HG03439 (cell line): Measurements from ENCODE around the gene RRM2.
A peak's percentile ranks its signal among the peaks of the same experiment; 100 is the strongest.

Source experiments
- ATAC-seq: cut with Tn5 transposase; IDR thresholded peaks from one replicate; pipeline ENCODE4 v1.9.1; 2021; ENCODE audit warnings: mild to moderate bottlenecking, moderate library complexity; ENCODE audit not compliant: unreplicated experiment

The RRM2 gene

DNA sequence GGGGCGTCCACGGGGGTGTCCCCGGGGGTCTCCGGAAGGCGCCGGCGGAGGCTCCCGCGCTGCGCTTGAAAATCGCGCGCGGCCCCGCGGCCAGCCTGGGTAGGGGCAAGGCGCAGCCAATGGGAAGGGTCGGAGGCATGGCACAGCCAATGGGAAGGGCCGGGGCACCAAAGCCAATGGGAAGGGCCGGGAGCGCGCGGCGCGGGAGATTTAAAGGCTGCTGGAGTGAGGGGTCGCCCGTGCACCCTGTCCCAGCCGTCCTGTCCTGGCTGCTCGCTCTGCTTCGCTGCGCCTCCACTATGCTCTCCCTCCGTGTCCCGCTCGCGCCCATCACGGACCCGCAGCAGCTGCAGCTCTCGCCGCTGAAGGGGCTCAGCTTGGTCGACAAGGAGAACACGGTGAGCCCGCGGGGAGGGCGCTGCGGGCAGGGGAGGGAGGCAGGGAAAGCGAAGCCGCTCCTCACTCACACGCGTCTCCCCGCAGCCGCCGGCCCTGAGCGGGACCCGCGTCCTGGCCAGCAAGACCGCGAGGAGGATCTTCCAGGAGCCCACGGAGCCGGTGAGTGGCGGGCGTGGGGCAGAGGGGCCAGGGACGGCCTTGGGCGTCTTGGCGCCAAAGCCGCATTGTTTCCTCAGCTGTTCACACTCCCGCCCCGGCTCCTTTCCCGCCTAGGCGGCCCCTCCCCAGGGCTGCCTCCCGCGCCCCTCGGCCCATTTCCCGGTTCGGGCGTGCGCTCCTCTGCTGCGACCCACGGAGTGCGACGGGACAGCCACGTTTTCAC, at the start of gene RRM2:
Gene RRM2, plus strand, starts transcription at position 240 of the 781 bp plus-strand sequence. Its CDS starts 60 bp downstream, at position 300.
- peak; percentile 60 for ATAC-seq

- no peak for ATAC-seq
Measured at GRCh38 chr2:10073706-10074105, 48.8 kb upstream of the RRM2 start.

- no peak for ATAC-seq
Measured at GRCh38 chr2:10075101-10075500, 47.4 kb upstream of the RRM2 start.

- no peak for ATAC-seq
Measured at GRCh38 chr2:10075571-10076209, 46.8 kb upstream of the RRM2 start.

DNA sequence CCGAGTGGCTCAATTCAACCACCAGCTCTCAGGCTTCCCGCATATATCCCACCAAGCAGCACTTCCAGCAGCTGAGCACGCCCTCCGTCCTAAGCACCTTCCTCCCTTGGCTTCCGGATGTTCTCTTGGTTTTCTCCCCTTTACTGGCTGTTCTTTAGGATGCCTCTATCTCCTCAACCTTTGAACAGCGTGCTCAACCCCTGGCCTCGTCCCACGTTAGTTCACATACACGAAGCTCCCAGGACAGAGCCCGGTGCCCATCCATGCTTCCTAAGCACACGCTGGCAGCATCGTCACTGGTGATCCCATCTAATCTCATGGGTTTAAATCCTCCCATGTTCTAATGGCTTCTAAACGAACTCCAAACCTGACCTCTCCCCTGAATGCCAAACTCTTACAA, 46.0 kb upstream of the RRM2 start:
- ATAC-seq: no peak

DNA sequence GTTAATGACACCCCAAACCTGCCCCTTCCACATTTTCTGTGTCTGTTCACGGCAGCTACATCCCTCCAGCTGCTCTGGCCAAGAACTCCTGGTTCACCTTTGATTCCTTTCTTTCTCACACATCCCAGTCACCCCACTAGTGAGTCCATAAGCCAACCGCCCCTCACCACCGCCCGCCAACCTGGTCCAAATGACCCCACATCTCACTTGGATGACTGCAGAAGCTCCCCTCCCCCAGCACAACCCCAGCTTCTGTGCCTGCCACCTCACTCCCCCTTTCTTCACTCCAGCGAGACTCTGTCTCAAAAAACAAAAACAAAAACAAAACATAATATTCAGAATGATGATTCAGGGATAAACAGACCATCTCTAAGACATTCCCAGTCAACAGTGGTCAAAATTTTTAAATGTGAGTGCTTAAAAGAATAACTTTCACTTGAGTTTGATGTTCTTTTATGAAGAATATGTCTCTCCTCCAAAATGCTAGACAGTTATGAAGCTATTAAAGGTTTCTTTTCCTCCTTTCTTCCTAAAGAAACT, 45.5 kb upstream of the RRM2 start:
- no peak for ATAC-seq

DNA sequence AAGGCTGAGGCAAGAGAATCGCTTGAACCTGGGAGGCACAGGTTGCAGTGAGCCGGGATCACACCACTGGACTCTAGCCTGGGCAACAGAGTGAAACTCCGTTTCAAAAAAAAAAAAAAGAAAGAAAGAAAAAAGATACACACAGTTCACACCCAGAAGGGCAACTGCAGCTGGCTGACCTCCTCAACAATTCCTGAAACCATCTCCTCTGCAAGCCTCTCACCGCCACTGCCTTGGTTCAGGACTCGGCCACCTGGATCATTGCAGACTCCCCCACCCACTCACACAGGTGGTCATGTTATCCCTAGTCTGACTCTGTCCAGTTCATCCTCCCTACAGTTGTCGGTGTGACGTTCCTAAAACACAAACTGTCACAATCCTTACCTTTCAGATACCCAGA, 44.5 kb upstream of the RRM2 start:
- no peak for ATAC-seq

DNA sequence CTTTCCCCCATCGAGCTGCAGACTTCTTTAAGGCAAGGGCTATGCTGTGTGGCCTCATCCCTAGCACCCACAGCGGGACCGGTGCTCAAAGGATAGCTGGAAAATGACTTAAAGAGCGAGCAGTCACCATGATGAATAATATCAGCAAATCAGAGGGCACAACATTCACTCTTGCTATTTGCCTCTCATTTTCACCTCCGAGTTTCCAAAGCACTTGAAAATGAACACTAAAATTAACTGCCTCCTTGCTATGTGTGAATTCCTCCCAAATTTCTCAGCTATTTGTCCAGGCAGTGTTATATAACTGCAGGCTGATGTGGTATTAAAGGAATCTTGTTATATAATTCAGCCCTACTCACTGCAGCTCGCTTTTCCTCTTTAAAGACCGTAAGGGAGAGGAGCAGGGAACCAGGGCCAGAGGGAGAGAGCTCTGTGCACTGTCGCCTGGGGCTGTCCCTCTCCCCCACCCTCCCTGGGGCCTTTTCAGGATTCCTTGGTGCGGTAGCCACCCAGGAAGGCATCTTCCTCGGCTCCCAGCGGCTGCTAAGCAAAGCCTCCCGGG, 43.8 kb upstream of the RRM2 start:
- no peak for ATAC-seq

- ATAC-seq: no peak
Measured at GRCh38 chr2:10079266-10079869, 43.2 kb upstream of the RRM2 start.

GRCh38 chr2:10079870-10080535, 42.5 kb upstream of the RRM2 start, which contains the start of gene CYS1:
TSS of gene CYS1 (minus strand) at chr2:10080411. CDS start at chr2:10080223, 188 bp downstream.
- no peak for ATAC-seq

GRCh38 chr2:10080536-10081304, 41.8 kb upstream of the RRM2 start:
- no peak for ATAC-seq

DNA sequence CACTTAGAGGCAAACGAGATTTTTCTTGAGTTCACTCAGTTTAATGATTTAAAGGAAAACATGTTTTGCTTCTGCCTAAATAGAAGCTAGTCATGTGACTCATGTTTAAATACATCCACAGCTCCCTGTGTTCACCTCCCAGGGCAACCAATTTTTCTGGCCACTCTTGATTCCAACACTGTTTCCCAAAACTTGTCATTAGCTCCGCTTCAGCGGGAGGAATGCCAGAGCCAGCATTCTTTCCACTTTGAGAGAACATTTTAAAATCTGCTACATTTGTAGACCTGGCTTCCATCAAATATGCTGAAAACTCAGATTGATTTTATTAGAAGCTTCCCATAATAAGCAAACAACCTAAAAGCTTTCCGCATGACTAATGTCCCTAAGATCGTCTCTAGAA, 39.5 kb upstream of the RRM2 start:
- no peak for ATAC-seq

GRCh38 chr2:10083692-10084211, 38.8 kb upstream of the RRM2 start:
- no peak for ATAC-seq

DNA sequence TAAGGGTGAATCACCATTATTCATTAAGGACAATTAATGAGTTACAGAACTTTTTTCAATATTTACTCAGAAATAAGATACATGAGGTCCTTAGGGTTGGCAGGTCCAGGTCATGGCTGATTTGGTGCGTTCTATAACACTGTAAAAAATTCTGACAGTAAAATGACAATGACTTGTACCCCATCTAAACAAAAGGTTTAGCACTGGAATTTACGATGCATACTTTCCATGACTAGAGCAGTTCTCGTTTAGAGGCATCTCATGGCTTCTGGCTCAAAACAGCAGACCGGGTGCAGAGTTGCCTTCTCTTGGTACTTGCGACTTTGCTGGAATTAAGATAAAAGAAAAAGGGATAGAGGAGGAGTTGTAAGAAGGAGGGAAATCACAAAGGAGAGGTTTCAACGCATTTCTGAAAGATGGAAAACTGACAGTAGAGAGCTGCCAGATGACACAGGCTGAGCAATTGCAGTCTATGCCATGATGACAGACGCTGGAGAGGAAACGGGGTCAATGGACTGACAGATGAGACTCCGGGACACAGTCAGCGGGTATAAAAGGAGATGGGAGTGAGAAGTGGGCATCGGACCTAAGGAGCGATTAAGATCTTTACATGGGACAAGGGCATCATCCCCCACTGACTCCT, 38.2 kb upstream of the RRM2 start:
- ATAC-seq: no peak

DNA sequence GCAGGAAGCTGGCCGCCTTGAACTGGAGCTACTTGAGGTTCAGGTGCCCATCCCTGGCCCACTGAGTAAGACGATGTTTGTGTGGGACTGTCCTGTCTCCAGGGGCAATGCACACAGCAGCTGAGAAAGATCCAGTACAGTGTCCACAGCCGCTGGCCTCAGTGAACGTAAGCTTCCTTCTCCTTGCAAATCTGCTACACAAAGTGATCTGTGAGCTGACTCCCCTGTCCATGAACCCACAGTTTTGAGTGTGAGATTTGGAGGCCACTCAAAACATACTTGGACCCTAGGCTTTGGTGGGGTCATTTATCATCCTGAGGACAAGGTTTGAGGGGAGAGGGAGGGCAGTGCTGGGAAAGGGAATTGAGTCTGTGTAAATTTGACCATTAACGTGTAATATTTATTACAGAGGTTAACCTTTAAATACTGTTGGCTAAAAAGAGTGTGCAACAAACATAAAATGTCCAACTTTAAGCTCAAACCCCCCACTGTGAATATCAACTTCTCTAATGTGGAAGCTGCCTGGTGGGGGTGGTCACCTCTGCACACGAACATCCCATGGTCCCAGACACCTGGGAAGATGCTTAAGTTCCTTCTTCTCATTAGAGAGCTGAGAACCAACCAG, 37.4 kb upstream of the RRM2 start:
- ATAC-seq: no peak

DNA sequence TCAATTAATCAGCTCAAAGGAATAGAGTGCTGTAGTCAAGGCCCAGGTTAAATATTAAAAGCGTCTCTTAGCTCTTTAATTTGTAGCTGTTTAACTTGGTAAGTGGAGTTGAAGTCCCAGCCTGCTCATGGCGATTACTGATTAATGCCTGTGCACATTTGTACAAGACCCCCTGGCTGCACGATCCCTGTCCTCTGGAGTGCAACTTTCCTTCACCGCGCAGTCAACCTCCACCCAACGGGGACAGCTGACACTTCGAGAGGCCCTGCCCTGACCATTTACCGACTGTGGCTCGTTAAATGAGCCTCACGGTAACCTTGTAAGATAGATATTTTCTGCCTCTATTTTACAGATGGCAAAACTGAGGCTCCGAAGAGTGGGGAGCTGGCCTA, 36.9 kb upstream of the RRM2 start:
- no peak for ATAC-seq

GRCh38 chr2:10086950-10087349, 35.6 kb upstream of the RRM2 start:
- ATAC-seq: no peak

- no peak for ATAC-seq
Measured at GRCh38 chr2:10087360-10087759, 35.2 kb upstream of the RRM2 start.
